H9 (cell line): ENCODE measurements around the gene ADSS1. TPM values are rescaled to one million over a fixed set of nuclear protein-coding genes. Genes with fewer than 3 reads are reported as not detected.

Experiments used
- DNase-seq: peaks from one replicate; pipeline ENCODE4 v3.0.0-alpha.2; 2017
- H2AFZ ChIP-seq: one replicate; pipeline ENCODE4 v1.6.1; 2013; ENCODE audit warnings: mild to moderate bottlenecking, low read length, control low read depth, moderate library complexity
- H2AK5ac ChIP-seq: 2 replicates; pipeline ENCODE4 v1.6.1; 2013; ENCODE audit warnings: low read length, control low read depth, mixed read lengths; ENCODE audit not compliant: insufficient read length
- H2BK120ac ChIP-seq: one replicate; pipeline ENCODE4 v1.6.1; 2013; ENCODE audit warnings: low read depth, mild to moderate bottlenecking, low read length, control low read depth, inconsistent platforms; ENCODE audit not compliant: poor library complexity, severe bottlenecking
- H2BK12ac ChIP-seq: 2 replicates; pipeline ENCODE4 v1.6.1; 2013; ENCODE audit warnings: low read length, control low read depth, mixed read lengths, low read depth; ENCODE audit not compliant: insufficient read length
- H2BK15ac ChIP-seq: 2 replicates; pipeline ENCODE4 v1.6.1; 2013; ENCODE audit warnings: low read depth, low read length, control low read depth
- H2BK20ac ChIP-seq: one replicate; pipeline ENCODE4 v1.6.1; 2013; ENCODE audit warnings: low read depth, mild to moderate bottlenecking, low read length, control low read depth, inconsistent platforms; ENCODE audit not compliant: poor library complexity, severe bottlenecking
- H2BK5ac ChIP-seq: 2 replicates; pipeline ENCODE4 v1.6.1; 2013; ENCODE audit warnings: low read length, control low read depth, mixed read lengths; ENCODE audit not compliant: insufficient read length
- H3K14ac ChIP-seq: 2 replicates; pipeline ENCODE4 v1.6.1; 2013; ENCODE audit warnings: low read length, control low read depth; ENCODE audit not compliant: insufficient read depth
- H3K18ac ChIP-seq: 2 replicates; pipeline ENCODE4 v1.6.1; 2013; ENCODE audit warnings: low read depth, mild to moderate bottlenecking, mixed read lengths, low read length, control low read depth; ENCODE audit not compliant: insufficient read length
- H3K23ac ChIP-seq: 2 replicates; pipeline ENCODE4 v1.6.1; 2013; ENCODE audit warnings: low read length, control low read depth, mixed read lengths, low read depth; ENCODE audit not compliant: insufficient read length
- H3K23me2 ChIP-seq: 2 replicates; pipeline ENCODE4 v1.6.1; 2013; ENCODE audit warnings: low read depth, mild to moderate bottlenecking, mixed read lengths, low read length, control low read depth; ENCODE audit not compliant: insufficient read length, poor library complexity, severe bottlenecking
- H3K27ac ChIP-seq: 2 replicates; pipeline ENCODE4 v1.5.1; 2013; ENCODE audit warnings: low read length, control low read depth, mixed read lengths, low read depth; ENCODE audit not compliant: insufficient read length
- H3K27me3 ChIP-seq: 2 replicates; pipeline ENCODE4 v1.6.1; 2013; ENCODE audit warnings: low read length, control low read depth, inconsistent platforms; ENCODE audit not compliant: insufficient read depth
- H3K4ac ChIP-seq: 2 replicates; pipeline ENCODE4 v1.6.1; 2013; ENCODE audit warnings: low read depth, mild to moderate bottlenecking, control low read depth, inconsistent platforms, low read length, moderate library complexity
- H3K4me1 ChIP-seq: 2 replicates; pipeline ENCODE4 v1.6.1; 2013; ENCODE audit warnings: low read length, control low read depth, inconsistent platforms; ENCODE audit not compliant: insufficient read depth
- H3K4me2 ChIP-seq: 2 replicates; pipeline ENCODE4 v1.6.1; 2013; ENCODE audit warnings: low read length, control low read depth, mixed read lengths; ENCODE audit not compliant: insufficient read length, insufficient read depth
- H3K56ac ChIP-seq: 2 replicates; pipeline ENCODE4 v1.6.1; 2013; ENCODE audit warnings: low read depth, mild to moderate bottlenecking, mixed read lengths, low read length, control low read depth; ENCODE audit not compliant: insufficient read length
- H3K79me1 ChIP-seq: 2 replicates; pipeline ENCODE4 v1.6.1; 2013; ENCODE audit warnings: low read depth, mild to moderate bottlenecking, moderate library complexity, low read length, control low read depth, inconsistent platforms; ENCODE audit not compliant: insufficient read depth, poor library complexity, severe bottlenecking
- H3K79me2 ChIP-seq: 2 replicates; pipeline ENCODE4 v1.6.1; 2013; ENCODE audit warnings: low read length, control low read depth, inconsistent platforms; ENCODE audit not compliant: insufficient read depth
- H3K9ac ChIP-seq: 2 replicates; pipeline ENCODE4 v1.6.1; 2013; ENCODE audit warnings: low read length, control low read depth, mixed read lengths; ENCODE audit not compliant: insufficient read length; ENCODE audit errors: extremely low read depth
- H3K9me3 ChIP-seq: one replicate; pipeline ENCODE4 v1.6.1; 2013; ENCODE audit warnings: low read depth, low read length, inconsistent platforms; ENCODE audit not compliant: control insufficient read depth
- H3T11ph ChIP-seq: one replicate; pipeline ENCODE4 v1.6.1; 2013; ENCODE audit warnings: mild to moderate bottlenecking, low read length, control low read depth, inconsistent platforms
- H4K20me1 ChIP-seq: one replicate; pipeline ENCODE4 v1.6.1; 2013; ENCODE audit not compliant: control insufficient read depth, insufficient read length, insufficient read depth
- H4K5ac ChIP-seq: 2 replicates; pipeline ENCODE4 v1.6.1; 2013; ENCODE audit warnings: low read depth, mild to moderate bottlenecking, mixed read lengths, low read length, control low read depth; ENCODE audit not compliant: insufficient read length
- H4K8ac ChIP-seq: replicated peaks from 2 replicates; pipeline ENCODE4 v1.6.1; 2013; ENCODE audit warnings: low read length, control low read depth, mixed read lengths, low read depth; ENCODE audit not compliant: insufficient read length
- H4K91ac ChIP-seq: 2 replicates; pipeline ENCODE4 v1.6.1; 2013; ENCODE audit warnings: low read depth, mild to moderate bottlenecking, moderate library complexity, mixed read lengths, low read length, control low read depth; ENCODE audit not compliant: insufficient read length
- H3K27ac Mint-ChIP-seq, 3 experiments: 2 replicates in 2 of 3; 3 replicates in 1 of 3; pipeline ENCODE4 v1.8.0; 2020 to 2021; ENCODE audit warnings: mixed read lengths in 3 of 3, mild to moderate bottlenecking in 1 of 3, moderate library complexity in 1 of 3
- H3K27me3 Mint-ChIP-seq: 2 replicates; pipeline ENCODE4 v1.8.0; 2021; ENCODE audit warnings: low read depth, mild to moderate bottlenecking, moderate library complexity, mixed read lengths
- H3K36me3 Mint-ChIP-seq, 3 experiments: 2 replicates in 2 of 3; 3 replicates in 1 of 3; pipeline ENCODE4 v1.8.0; 2020 to 2021; ENCODE audit warnings: low read depth in 3 of 3, mixed read lengths in 3 of 3; ENCODE audit not compliant: insufficient read depth in 1 of 3
- H3K4me1 Mint-ChIP-seq, 2 experiments: 2 replicates each; pipeline ENCODE4 v1.8.0; 2020; ENCODE audit warnings: mixed read lengths in 2 of 2
- H3K4me3 Mint-ChIP-seq, 2 experiments: 2 replicates in 1 of 2; 3 replicates in 1 of 2; pipeline ENCODE4 v1.8.0; 2020 to 2021; ENCODE audit warnings: mild to moderate bottlenecking in 2 of 2, mixed read lengths in 2 of 2, moderate library complexity in 1 of 2
- H3K9me3 Mint-ChIP-seq, 2 experiments: 2 replicates in 1 of 2; 3 replicates in 1 of 2; pipeline ENCODE4 v1.8.0; 2020; ENCODE audit warnings: mild to moderate bottlenecking in 2 of 2, mixed read lengths in 2 of 2, moderate library complexity in 1 of 2
- WGBS: extraction: QIAGEN DNeasy Blood & Tissue Kit; methylation state at CpG from one replicate; pipeline ENCODE4 v1.1.7; 2013; ENCODE audit warnings: missing lambda C conversion rate, low lambda C conversion rate, mixed read lengths; ENCODE audit not compliant: insufficient read length; ENCODE audit errors: extremely low coverage; 5-methylcytosine and 5-hydroxymethylcytosine counted together
- total RNA-seq: library from RNA; stranded (reverse); gene quantifications from 2 replicates; pipeline ENCODE4 v1.2.1, GENCODE V29; 2021
- TF ChIP-seq, protein P1 (sequence below): fragments of 200-600 bp; sonication (generic); conservative IDR thresholded peaks from 3 replicates; pipeline ENCODE4 v1.8.0; 2021; ENCODE audit warnings: antibody characterized with exemption, mild to moderate bottlenecking

ADSS1 gene
- total RNA-seq, 1 experiment from 2014 or later = 8.5 TPM

GRCh38 chr14:104743461-104744380, 19.7 kb downstream of the ADSS1 start:
- no peaks in the 10 kb centered on the region for H4K20me1 ChIP-seq
- no peak overlapping the region for H2BK120ac ChIP-seq
- H4K5ac ChIP-seq = no peak overlapping the region
- Mint-ChIP-seq H3K4me1 (no peaks in the 10 kb centered on the region), H3K27ac (peak overlapping the region in 2 of 3 experiments; percentile 57 to 67; a peak in 1 of 7 replicates), H3K9me3 (no peaks in the 10 kb centered on the region), H3K36me3 (peaks cover 3 to 22% (median 4%) of the 10 kb centered on the region in 3 experiments; a peak in 6 of 7 replicates), H3K4me3 (no peak overlapping the region), H3K27me3 (peaks cover 2% of the 10 kb centered on the region)
- H4K8ac ChIP-seq = no peak overlapping the region
- H3K56ac ChIP-seq = no peak overlapping the region
- TF ChIP-seq, protein P1, sequence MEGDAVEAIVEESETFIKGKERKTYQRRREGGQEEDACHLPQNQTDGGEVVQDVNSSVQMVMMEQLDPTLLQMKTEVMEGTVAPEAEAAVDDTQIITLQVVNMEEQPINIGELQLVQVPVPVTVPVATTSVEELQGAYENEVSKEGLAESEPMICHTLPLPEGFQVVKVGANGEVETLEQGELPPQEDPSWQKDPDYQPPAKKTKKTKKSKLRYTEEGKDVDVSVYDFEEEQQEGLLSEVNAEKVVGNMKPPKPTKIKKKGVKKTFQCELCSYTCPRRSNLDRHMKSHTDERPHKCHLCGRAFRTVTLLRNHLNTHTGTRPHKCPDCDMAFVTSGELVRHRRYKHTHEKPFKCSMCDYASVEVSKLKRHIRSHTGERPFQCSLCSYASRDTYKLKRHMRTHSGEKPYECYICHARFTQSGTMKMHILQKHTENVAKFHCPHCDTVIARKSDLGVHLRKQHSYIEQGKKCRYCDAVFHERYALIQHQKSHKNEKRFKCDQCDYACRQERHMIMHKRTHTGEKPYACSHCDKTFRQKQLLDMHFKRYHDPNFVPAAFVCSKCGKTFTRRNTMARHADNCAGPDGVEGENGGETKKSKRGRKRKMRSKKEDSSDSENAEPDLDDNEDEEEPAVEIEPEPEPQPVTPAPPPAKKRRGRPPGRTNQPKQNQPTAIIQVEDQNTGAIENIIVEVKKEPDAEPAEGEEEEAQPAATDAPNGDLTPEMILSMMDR = no peak
- no peaks in the 10 kb centered on the region for H3K23me2 ChIP-seq
- no peak overlapping the region for H2AFZ ChIP-seq
- H3K18ac ChIP-seq = no peak overlapping the region
- H2BK12ac ChIP-seq = no peak overlapping the region
- no peaks in the 10 kb centered on the region for H3K79me2 ChIP-seq
- H3K27ac ChIP-seq = no peak overlapping the region
- no peak for DNase-seq
- H2AK5ac ChIP-seq = no peak overlapping the region
- no peak overlapping the region for H2BK15ac ChIP-seq
- H3K4ac ChIP-seq = no peak overlapping the region
- no CpG with 5 or more reads among the region's 28 CpGs for WGBS
- no peak overlapping the region for H2BK20ac ChIP-seq
- H4K91ac ChIP-seq = no peak overlapping the region
- no peaks in the 10 kb centered on the region for H3K27me3 ChIP-seq
- no peak overlapping the region for H3K23ac ChIP-seq
- no peak overlapping the region for H3K9ac ChIP-seq
- H2BK5ac ChIP-seq = no peak overlapping the region
- no peak overlapping the region for H3T11ph ChIP-seq
- H3K14ac ChIP-seq = no peak overlapping the region
- no peaks in the 10 kb centered on the region for H3K4me1 ChIP-seq
- no peaks in the 10 kb centered on the region for H3K9me3 ChIP-seq
- H3K4me2 ChIP-seq = no peak overlapping the region
- no peaks in the 10 kb centered on the region for H3K79me1 ChIP-seq
